NCI-H510A treated with DMSO at 0.1 percent for 48 hours (cell line): ENCODE data around the gene SLC35G2.
A peak's percentile ranks its signal among the peaks of the same experiment; 100 is the strongest.
"Not testable (repeated sequence)": the region's sequence is repeated elsewhere in the genome, so short reads cannot be mapped to it uniquely, and the experiment has no call there.

Experiments used
- DNase-seq: peaks from one replicate; lab custom pipeline; 2025; lab: John Stamatoyannopoulos, UW

The SLC35G2 gene

DNA sequence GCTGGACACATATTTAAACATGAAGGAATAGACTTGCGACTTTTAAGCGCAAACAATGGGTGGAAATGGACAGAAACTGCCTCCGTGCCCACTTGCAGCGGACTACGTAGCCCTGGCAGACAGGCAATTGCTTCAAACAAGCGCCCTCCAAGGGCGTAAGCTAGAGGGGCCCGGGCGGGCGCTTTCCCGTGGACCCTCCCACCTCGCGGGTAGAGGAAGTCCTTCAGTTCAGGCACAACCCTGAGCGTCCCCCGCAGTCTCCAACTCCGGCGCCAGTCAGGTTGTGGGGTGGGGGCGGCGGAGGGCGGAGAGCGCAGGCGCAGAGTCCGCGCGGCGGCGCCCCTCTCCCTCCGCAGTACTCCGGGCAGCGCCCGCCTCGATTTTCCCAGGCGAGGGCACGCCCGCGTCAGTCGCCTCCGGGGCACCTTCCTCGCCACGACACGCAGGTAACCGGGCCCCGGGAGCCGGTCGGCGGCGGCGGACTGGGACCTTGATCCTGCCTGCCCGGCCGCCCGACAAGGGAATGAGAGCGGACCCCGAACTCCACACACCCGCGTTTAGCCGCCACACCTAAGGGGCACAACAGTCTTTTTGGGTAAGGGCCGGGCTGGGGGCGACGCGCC is at the start of gene SLC35G2:
Gene SLC35G2, plus strand, starts transcription at position 358 of the 623 bp plus-strand sequence. CDS start 35,335 bp downstream, outside the sequence.
- DNase-seq = peak; percentile 60

DNA sequence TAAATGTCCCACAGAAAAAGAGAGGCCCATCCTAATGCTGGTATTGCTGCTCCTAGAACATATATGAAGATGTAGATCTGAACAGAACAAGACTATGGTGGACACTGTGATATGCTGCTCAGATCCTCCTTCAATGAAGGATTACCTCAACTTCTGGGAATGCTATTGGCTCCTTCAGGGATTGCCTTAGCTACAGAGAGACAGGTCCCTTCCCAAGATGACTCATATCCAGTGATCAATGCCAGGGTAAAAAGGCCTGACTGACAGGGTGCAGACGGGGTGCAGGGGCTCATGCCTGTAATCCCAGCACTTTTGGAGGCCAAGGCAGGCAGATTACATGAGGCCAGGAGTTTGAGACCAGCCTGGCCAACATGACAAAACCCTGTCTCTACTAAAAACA is 46.2 kb upstream of the SLC35G2 start:
- DNase-seq = no peak

DNA sequence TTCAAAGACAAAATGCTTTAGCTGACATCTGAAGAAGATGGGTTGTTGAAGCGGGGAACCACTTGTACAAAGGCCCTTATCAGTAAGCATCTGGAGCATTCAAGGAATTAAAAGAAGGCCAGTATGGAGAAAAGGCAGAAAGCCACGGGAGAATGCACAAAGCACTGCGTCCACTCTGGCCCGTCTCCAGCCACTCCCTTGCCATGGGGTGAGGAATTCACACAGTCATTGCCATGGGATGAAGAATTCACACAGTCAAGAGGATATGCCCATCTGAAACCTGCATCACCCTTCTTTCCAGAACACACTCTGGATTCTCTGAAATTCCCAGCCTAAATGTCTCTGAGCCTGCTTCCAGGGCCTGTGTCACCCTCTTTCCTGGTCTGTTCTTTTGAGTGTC is 40.1 kb upstream of the SLC35G2 start:
- no peak for DNase-seq

DNA sequence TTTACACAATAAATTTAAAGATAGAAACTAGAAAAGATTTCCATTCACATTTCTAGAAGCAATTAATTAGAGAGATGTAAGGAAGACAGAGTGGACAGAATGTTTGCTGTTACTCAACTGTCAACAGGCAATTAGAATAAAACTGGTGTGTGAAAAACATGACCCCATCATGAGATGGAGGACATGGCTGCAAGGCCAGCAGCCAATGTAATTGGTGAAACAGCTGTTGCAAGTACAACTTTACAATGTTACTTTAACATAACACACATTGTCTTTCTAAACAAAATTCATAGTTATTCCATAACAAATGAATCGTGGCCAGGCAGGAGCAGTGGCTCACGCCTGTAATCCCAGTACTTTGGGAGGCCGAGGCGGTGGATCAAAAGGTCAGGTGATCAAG is 38.2 kb upstream of the SLC35G2 start:
- DNase-seq = no peak

- DNase-seq = no peak
Observed at GRCh38 chr3:136783708-136784191, 35.2 kb upstream of the SLC35G2 start.

- peak; percentile 5 for DNase-seq
Observed at GRCh38 chr3:136787349-136787748, 31.6 kb upstream of the SLC35G2 start.

DNA sequence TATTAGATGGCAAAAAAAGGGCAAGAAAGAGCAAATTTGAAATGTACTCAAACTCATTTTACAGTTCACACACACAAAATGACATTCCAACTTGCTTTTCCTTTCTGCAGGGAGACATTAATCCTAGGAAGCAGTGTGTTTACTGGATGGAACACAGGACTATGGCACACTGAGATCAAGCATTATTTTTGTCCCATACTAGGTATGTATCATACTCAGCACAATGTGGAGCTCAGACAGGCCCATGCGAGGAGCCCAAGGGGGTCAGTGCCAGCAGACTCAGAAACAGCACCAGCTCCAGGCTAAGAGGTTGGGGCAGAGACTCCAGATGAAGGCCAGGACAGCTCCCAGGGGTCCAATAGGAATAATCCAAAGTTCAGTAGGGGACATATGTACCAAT is 30.8 kb upstream of the SLC35G2 start:
- DNase-seq = no peak

DNA sequence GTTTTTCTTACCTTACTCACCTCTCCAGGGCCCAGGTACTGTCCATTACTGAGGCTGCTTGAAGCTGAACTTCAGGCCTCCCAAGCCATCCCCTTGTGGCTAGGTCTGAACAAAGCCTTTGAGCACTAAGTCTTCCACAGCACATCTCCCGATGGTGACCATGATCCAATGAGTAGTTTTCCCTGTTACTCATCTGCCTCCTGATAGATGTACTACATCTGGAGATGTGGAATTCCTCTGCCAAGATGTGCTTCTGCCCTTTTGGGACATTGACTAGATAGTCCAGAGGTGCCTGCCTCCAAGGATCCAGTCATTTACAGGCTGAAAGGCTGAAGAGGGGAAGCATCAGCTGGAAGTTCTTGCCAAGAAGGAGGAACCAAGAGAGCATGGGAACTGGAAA is 28.9 kb upstream of the SLC35G2 start:
- DNase-seq = no peak

- no peak for DNase-seq
Observed at GRCh38 chr3:136790786-136791185, 28.1 kb upstream of the SLC35G2 start.

DNA sequence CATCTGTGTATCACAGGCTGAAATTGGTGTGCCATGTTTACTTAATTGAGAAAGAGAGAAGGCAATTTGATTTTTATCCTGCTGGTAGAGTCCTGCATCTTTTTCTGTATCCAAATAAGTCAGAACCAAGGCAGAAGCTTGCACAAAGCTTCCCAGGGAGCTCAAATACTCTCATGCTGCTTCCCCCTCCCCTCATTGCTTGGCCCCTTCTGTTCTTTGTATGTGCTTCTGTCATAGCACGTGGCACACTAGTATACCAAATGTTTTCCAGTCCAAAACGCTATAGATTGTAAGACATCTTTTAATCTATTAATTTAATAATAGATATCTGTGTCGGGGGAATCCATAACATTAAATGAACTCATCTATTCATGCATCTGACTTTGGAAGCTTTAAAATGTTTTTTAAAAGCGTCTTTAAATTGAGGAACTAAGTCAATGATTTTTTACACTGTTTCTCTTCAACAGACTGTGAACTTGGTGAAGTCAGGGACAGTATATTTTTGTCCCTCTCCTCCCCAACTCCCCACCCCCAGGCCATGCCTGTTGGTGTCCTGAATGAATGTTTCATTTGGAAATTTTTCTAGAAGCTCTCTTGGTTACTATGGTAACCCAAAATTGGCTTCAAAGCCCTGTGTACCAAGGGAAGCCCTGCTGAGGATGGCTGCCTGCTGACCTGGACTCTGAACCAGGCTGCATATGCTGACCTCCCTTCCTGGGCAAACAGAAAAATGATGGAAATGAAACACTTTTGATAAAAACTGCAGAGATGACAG is 26.2 kb upstream of the SLC35G2 start:
- DNase-seq = no peak

GRCh38 chr3:136801146-136801545 is 17.8 kb upstream of the SLC35G2 start:
- not testable (repeated sequence) for DNase-seq

DNA sequence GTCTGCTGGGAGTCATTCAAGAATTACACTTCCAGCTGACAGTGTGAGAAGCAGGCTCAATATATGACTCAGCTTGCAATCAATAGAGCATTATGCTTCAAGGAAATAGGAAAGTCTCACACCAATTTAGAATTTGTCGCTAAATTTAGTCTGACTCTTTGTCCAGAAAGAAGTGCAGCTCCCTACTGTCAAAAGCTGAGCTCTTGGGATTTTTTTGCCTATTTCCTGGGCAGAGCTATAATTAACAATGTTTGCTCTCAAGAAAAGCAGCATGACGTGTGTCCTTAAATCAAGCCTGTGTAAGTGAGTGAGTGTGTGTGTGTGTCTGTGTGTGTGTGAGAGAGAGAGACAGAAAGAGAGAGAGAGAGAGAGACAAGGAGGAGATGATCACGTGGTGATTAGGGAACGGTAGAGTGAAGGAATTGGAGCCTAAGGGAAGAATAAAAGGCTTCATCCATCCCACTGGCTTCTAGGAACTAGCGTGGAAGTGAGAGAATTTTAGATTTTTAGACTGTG is 16.4 kb upstream of the SLC35G2 start:
- no peak for DNase-seq

- DNase-seq = no peak
Observed at GRCh38 chr3:136804141-136804540, 14.8 kb upstream of the SLC35G2 start.

- no peak for DNase-seq
Observed at GRCh38 chr3:136804813-136805212, 14.1 kb upstream of the SLC35G2 start.

DNA sequence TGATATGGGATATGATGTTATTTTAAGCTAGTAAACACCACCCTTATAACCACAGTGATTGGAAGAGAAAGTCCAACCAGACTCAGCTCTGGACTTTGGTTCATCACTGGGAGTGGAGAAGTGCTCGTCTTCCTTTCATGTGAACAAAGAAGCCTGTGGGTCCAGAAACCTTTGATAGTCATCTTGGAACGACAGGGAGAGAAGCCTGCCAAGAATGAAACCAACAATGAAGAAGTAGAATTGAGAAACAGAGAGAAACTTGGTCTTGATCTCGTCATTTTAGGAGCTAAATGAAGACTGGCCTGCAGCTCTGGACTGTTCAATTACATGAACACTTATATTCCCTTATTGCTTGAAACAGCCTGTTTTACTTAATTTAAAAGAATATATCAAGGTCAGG is 13.1 kb upstream of the SLC35G2 start:
- no peak for DNase-seq

DNA sequence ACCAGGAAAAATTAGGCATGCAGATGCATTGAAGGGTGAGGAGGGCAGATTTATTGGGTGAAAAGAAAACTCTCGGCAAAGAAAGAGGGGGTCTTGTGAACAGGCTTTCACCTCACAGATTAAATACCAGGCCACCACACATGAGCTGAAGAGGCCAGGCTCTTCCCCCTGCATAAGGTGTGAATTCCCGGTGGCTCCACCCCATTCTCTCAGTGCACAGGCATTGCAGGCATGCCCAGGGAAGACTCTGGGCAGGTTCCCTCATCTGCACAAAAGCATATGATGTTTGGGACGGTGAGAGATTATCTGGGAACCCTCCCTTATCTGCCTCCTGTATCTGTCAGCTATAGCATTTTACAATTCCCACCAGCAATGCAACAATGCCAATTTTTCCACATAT is 7.2 kb upstream of the SLC35G2 start:
- no peak for DNase-seq

DNA sequence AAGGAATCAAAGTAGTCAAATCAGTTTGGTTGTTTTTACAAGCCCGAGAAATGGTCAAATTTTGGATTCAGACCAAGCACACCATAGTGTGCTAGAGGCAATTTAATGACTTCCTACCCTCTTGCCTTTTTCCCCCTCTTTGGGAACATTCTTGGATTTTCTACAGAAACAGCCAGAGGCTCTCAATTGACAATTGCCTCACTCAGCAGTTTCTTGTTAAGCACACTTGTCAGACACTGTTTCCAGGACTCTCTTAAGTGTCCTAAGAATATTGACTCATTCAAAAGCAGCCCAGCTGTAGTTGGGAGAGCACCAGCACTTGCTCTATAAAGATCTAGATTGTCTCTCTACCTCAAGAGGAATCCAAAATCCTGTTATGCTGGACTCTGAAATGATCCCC is 1.5 kb upstream of the SLC35G2 start:
- no peak for DNase-seq

- peak; percentile 61 for DNase-seq
Observed at GRCh38 chr3:136818191-136818768, 646 bp upstream of the SLC35G2 start.

DNA sequence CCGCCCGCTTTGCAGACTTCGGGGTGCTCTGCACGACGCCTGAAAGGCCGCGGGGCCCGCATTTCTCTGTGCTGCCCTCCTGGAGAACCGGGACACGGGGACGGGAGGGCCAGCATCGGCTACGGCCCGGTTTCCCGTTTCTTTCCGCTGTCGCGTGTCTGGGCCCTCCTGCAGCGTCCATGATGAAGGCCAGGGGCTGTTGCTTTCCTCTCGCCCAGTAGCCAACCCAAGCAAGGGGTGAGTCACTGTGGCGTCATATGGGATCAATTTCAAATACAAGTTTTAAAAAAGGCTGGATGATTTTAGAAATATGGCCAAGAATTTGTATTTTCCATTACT is 435 bp downstream of the SLC35G2 start:
- no peak for DNase-seq

DNA sequence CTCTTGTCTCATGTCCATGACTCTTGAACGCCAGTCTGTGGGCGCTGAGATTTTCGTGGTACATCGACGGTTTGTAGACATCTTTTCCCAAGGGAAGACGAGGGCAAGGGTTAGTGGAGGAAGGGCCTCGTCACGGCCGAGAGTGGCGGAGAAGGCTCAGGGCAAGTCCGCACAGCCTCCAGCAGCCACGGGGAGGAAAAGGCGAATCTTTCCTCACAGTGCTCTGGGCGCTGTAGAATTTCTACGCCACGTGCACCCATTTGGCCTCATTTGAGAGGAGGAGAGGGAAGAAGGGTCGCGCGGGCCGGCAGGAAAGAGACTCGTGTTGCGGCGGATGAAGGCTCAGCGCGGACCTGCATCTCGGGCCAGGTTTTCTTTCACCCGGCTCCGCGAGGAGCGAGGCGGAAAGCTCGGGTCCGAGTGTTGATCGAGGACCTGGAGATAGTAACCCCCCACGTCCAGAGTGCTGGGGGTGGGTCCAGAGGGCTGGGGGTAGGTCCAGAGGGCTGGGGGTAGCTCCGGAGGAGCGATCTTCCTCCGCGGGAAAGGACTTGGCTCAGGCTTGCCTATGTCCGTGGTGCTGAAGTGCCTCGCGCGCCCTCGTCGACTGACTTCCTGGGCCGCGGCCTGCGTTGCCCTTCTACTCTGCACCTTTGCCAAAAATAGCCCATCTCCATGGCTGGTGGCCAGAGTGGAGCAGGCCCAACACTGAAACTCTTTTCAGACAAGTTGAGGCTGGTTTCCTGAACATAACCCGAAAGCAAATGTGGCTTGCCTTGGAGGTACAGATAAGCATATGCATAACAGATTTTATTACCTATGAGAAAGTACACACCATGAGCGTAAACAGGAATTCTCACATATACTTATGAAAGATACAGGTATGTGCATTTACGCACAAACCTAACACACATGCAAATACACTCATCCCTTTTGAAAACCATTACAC is 1.1 kb downstream of the SLC35G2 start:
- DNase-seq = peak; percentile 61

GRCh38 chr3:136831461-136831860 is 12.5 kb downstream of the SLC35G2 start:
- no peak for DNase-seq
